K562 (cell line): ENCODE data around the gene GDF2. TPM values are rescaled to one million over a fixed set of nuclear protein-coding genes. Genes with fewer than 3 reads are reported as not detected.

Experiments used
- ATAC-seq: fragments of 200-7000 bp; cut with Tn5 transposase; 3 replicates; pipeline ENCODE4 v1.9.1; 2020; ENCODE audit warnings: moderate library complexity
- BruUV-seq: library from RNA; stranded (reverse); fragments of 400-500 nt; replicated peaks from 2 replicates; lab custom pipeline; 2021; lab: Mats Ljungman, UMichigan
- CTCF ChIA-PET: fragments of 300-600 bp; formaldehyde crosslinking; extraction: SDS; loops from one replicate; lab custom pipeline; 2021; ENCODE audit warnings: low intra/inter-chr PET ratio; lab: Yijun Ruan, JAX
- POLR2A ChIA-PET: fragments of 300-600, 350-650 bp; sonication (Branson Sonifier 250); formaldehyde crosslinking; extraction: SDS; loops from one replicate; lab custom pipeline; 2021; ENCODE audit warnings: antibody characterized with exemption, inconsistent platforms; lab: Yijun Ruan, JAX
- DNase-seq, 4 experiments: peaks; one replicate each; pipeline versions ENCODE4 v3.0.0 to v3.0.0-alpha.2; 2011 to 2018; ENCODE audit warnings: low spot score in 3 of 4, mixed read lengths in 3 of 4; ENCODE audit errors: extremely low read depth in 1 of 4
- FAIRE-seq: peaks from 2 replicates; lab custom pipeline; 2011; peaks lifted over from hg19 to GRCh38; lab: Jason Lieb, UNC
- H2AFZ ChIP-seq: 2 replicates; pipeline ENCODE4 v1.6.0; 2011; ENCODE audit warnings: low read depth, low read length, control low read depth, inconsistent platforms
- H3K27ac ChIP-seq: fragments of 200-600 bp; 3 replicates; pipeline ENCODE4 v1.8.0; 2011; ENCODE audit warnings: low read depth, mild to moderate bottlenecking, control low read depth, inconsistent platforms, low read length, moderate library complexity, mixed read lengths; ENCODE audit errors: extremely low read depth
- H3K27me3 ChIP-seq, 2 experiments: fragments of 300-600 bp in 1 of 2; 2 replicates in 1 of 2; 3 replicates in 1 of 2; pipeline versions ENCODE4 v1.6.0 to v1.8.0; 2011; ENCODE audit warnings: inconsistent platforms in 2 of 2, low read length in 2 of 2, mild to moderate bottlenecking in 1 of 2, mixed read lengths in 1 of 2, moderate library complexity in 1 of 2; ENCODE audit not compliant: control insufficient read depth in 2 of 2, insufficient read depth in 2 of 2
- H3K36me3 ChIP-seq: fragments of 300-600 bp; 3 replicates; pipeline ENCODE4 v1.8.0; 2011; ENCODE audit warnings: mild to moderate bottlenecking, low read length, inconsistent platforms; ENCODE audit not compliant: control insufficient read depth, insufficient read depth
- H3K4me1 ChIP-seq, 2 experiments: fragments of 200-600 bp in 1 of 2; replicated peaks in 1 of 2; 2 replicates in 1 of 2; 3 replicates in 1 of 2; pipeline versions ENCODE4 v1.5.1 to v1.8.0; 2011; ENCODE audit warnings: inconsistent platforms in 2 of 2, low read length in 2 of 2, mild to moderate bottlenecking in 1 of 2, mixed read lengths in 1 of 2, moderate library complexity in 1 of 2; ENCODE audit not compliant: control insufficient read depth in 2 of 2, insufficient read depth in 2 of 2
- H3K4me2 ChIP-seq: 2 replicates; pipeline ENCODE4 v1.6.1; 2011; ENCODE audit warnings: low read length, control low read depth, inconsistent platforms, mixed read lengths; ENCODE audit not compliant: insufficient read depth
- H3K4me3 ChIP-seq: fragments of 200-600 bp; sonication (generic), shearing (Covaris generic); 2 replicates; pipeline ENCODE4 v1.5.1; 2016; ENCODE audit warnings: control low read depth, inconsistent platforms
- H3K79me2 ChIP-seq: fragments of 200-600 bp; 3 replicates; pipeline ENCODE4 v1.8.0; 2011; ENCODE audit warnings: low read length, inconsistent platforms; ENCODE audit not compliant: control insufficient read depth, insufficient read depth
- H3K9ac ChIP-seq, 2 experiments: 2 replicates each; pipeline versions ENCODE4 v1.6.0 to v1.6.1; 2011; ENCODE audit warnings: low read depth in 2 of 2, low read length in 2 of 2, control low read depth in 1 of 2, inconsistent platforms in 1 of 2, mild to moderate bottlenecking in 1 of 2, mixed read lengths in 1 of 2; ENCODE audit not compliant: insufficient read depth in 1 of 2
- H3K9me1 ChIP-seq: one replicate; pipeline ENCODE4 v1.6.0; 2011; ENCODE audit warnings: inconsistent platforms, mild to moderate bottlenecking, low read length, moderate library complexity; ENCODE audit not compliant: control insufficient read depth, insufficient read depth
- H3K9me3 ChIP-seq: replicated peaks from 2 replicates; pipeline ENCODE4 v1.5.1; 2011; ENCODE audit warnings: low read depth, low read length, inconsistent platforms; ENCODE audit not compliant: control insufficient read depth, insufficient read depth
- H4K20me1 ChIP-seq: replicated peaks from 2 replicates; pipeline ENCODE4 v1.6.1; 2011; ENCODE audit warnings: low read length, inconsistent platforms, mixed read lengths; ENCODE audit not compliant: control insufficient read depth, insufficient read depth
- ESRRA ChIP-seq: fragments of 450-650 bp; IDR thresholded peaks from 2 replicates; pipeline ENCODE4 v1.6.1; 2014; ENCODE audit warnings: low read depth, mild to moderate bottlenecking, moderate library complexity, borderline replicate concordance
- RAD21 ChIP-seq, 2 experiments: fragments of 250-450 bp in 1 of 2; fragments of 450-650 bp in 1 of 2; sonication (Bioruptor Pico) in 1 of 2; formaldehyde crosslinking in 1 of 2; IDR thresholded peaks in 1 of 2; conservative IDR thresholded peaks in 1 of 2; 2 replicates each; pipeline versions ENCODE4 v1.4.0 to v1.8.0; 2020 to 2022; ENCODE audit warnings: mild to moderate bottlenecking in 2 of 2, moderate library complexity in 1 of 2
- WGBS: fragments of 100-300 bp; shearing (Covaris generic); methylation state at CpG from one replicate; pipeline ENCODE4 v1.1.6; 2016; ENCODE audit warnings: low coverage, mixed read lengths; ENCODE audit not compliant: insufficient coverage; ENCODE audit errors: missing lambda C conversion rate; 5-methylcytosine and 5-hydroxymethylcytosine counted together
- in situ Hi-C: fragments of 300-500 bp; cut with MboI; formaldehyde crosslinking; loops from 4 replicates; pipeline ENCODE4 v1.15.0; 2018; ENCODE audit warnings: inconsistent platforms, mixed read lengths
- intact Hi-C: fragments of 100-400 bp; cut with micrococcal nuclease; formaldehyde crosslinking; loops from 2 replicates; pipeline ENCODE4 v1.14.2; 2022
- polyA plus RNA-seq, 8 experiments: library from polyadenylated mRNA; depleted of rRNA in 4 of 8; stranded (reverse) in 5 of 8; unstranded in 3 of 8; fragments of >200 nt; fragmentation: Nextera tagmentation in 2 of 8; fragmentation: Illumina TruSeq in 1 of 8; extraction: Ambion mirVana in 2 of 8; extraction: Trizol in 1 of 8; gene quantifications; 2 replicates each; pipeline versions ENCODE4 v1.2.1 to v1.2.3, GENCODE V29; 2011 to 2014; ENCODE audit warnings: inconsistent platforms in 1 of 8, missing spikeins in 1 of 8
- total RNA-seq, 7 experiments: library from RNA; depleted of rRNA in 6 of 7; stranded (reverse); fragments of >200 nt in 6 of 7; fragmentation: Illumina TruSeq in 2 of 7; extraction: Trizol in 2 of 7; gene quantifications; 2 replicates each; pipeline versions ENCODE4 v1.2.1 to v1.2.3, GENCODE V29; 2011 to 2021; ENCODE audit warnings: low replicate concordance in 1 of 7
- TF ChIP-seq, protein P1 (sequence below), 3 experiments: IDR thresholded peaks in 2 of 3; conservative IDR thresholded peaks in 1 of 3; 2 replicates each; pipeline ENCODE4 v1.5.1; 2011 to 2012; ENCODE audit warnings: low read length in 3 of 3, mild to moderate bottlenecking in 3 of 3, control low read depth in 2 of 3, improper control_type of control experiment in 1 of 3, inconsistent platforms in 1 of 3, low read depth in 1 of 3, mixed read lengths in 1 of 3, moderate library complexity in 1 of 3; ENCODE audit not compliant: insufficient read depth in 2 of 3

Gene GDF2
- total and polyA plus RNA-seq, 9 of the 15 experiments (the other 6 are each of a cell fraction or from before 2014, with no cell fraction given): 0.08 to 0.58 (median 0.27) TPM; not detected in 2

DNA sequence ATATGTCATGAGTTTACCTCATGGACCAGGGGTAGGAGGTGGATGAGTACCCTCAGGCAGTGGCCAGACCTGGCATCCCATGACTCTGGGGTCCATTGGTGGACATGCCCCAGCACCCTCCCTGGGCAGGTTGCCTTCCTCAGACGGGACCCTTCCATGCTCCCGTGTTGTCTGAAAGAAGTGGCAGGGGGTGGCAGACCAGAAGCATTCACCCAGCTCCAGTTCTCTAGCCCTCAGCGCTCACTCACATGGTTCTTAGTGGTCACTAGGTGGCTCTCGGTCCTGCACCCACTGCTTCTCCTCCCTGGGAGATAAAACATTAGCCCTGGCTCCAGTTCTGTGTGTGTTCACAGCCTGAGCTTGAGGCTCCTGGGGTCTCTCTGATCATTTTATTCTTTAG is 31.9 kb downstream of the GDF2 start:
- Histone ChIP-seq H4K20me1 (peaks cover 25% of the 10 kb centered on the region), H3K36me3 (no peaks in the 10 kb centered on the region), H3K27ac (no peak overlapping the region), H3K9me3 (no peaks in the 10 kb centered on the region), H3K4me2 (no peak overlapping the region), H3K4me1 (peaks cover 0 to 17% of the 10 kb centered on the region in 2 experiments; a peak in 1 of 5 replicates), H3K9me1 (no peaks in the 10 kb centered on the region), H2AFZ (no peak overlapping the region), H3K27me3 (peaks cover 27 to 68% of the 10 kb centered on the region in 2 experiments), H3K79me2 (no peaks in the 10 kb centered on the region), H3K4me3 (no peak overlapping the region), H3K9ac (no peak overlapping the region)
- DNase-seq (peak in 1 of 4 experiments; percentile 26), ATAC-seq (peak; percentile 65), FAIRE-seq (no peak)
- no TSS peak for BruUV-seq
- TF ChIP-seq ESRRA (no peak), RAD21 (CRISPR knock-in tag; conservative IDR thresholded peaks at IDR 0.05 in 1 of 2, IDR thresholded peaks at IDR 0.05 in 1 of 2) (peak; percentile 13 to 42; a peak in 2 of 4 replicates)
- TF ChIP-seq, protein P1, sequence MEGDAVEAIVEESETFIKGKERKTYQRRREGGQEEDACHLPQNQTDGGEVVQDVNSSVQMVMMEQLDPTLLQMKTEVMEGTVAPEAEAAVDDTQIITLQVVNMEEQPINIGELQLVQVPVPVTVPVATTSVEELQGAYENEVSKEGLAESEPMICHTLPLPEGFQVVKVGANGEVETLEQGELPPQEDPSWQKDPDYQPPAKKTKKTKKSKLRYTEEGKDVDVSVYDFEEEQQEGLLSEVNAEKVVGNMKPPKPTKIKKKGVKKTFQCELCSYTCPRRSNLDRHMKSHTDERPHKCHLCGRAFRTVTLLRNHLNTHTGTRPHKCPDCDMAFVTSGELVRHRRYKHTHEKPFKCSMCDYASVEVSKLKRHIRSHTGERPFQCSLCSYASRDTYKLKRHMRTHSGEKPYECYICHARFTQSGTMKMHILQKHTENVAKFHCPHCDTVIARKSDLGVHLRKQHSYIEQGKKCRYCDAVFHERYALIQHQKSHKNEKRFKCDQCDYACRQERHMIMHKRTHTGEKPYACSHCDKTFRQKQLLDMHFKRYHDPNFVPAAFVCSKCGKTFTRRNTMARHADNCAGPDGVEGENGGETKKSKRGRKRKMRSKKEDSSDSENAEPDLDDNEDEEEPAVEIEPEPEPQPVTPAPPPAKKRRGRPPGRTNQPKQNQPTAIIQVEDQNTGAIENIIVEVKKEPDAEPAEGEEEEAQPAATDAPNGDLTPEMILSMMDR (IDR thresholded peaks at IDR 0.05 in 2 of 3, conservative IDR thresholded peaks at IDR 0.05 in 1 of 3; ENCODE audit: insufficient read depth in 2 of 3, low read depth in 1 of 3, low read length in 3 of 3): peak; percentile 26 to 39 (median 34); a peak in 4 of 6 replicates
- in situ Hi-C loops: no loop called here
- intact Hi-C loops: no loop called here
- 0% methylated on average over 4 of the region's 4 CpGs for WGBS
- POLR2A ChIA-PET: interaction anchor here (0.9 kb wide), 1 partner anchor 14 kb away, joined by 3 read pairs; no protein-coding TSS in a partner anchor
- CTCF ChIA-PET: no interaction called here
